HepG2 (cell line): ENCODE data around the gene ESPNL.

Experiments used
- CBX5 ChIP-seq: sonication (generic); formaldehyde crosslinking; IDR thresholded peaks from 2 replicates; pipeline ENCODE4 v1.4.0; 2020; ENCODE audit warnings: missing genetic modification reagents, borderline replicate concordance
- CTCF ChIP-seq: sonication (generic); formaldehyde crosslinking; IDR thresholded peaks from 2 replicates; pipeline ENCODE4 v1.5.0; 2020; ENCODE audit warnings: mild to moderate bottlenecking, missing genetic modification reagents, moderate library complexity
- FOXK1 ChIP-seq: sonication (generic); formaldehyde crosslinking; IDR thresholded peaks from 2 replicates; pipeline ENCODE4 v1.4.0; 2020; ENCODE audit warnings: low read depth, missing genetic modification reagents, borderline replicate concordance
- SMAD1 ChIP-seq: sonication (generic); formaldehyde crosslinking; IDR thresholded peaks from 2 replicates; pipeline ENCODE4 v1.4.0; 2020; ENCODE audit warnings: missing genetic modification reagents, low read depth, mild to moderate bottlenecking, borderline replicate concordance
- TAF1 ChIP-seq: sonication (generic); formaldehyde crosslinking; IDR thresholded peaks from 2 replicates; pipeline ENCODE4 v1.4.0; 2020; ENCODE audit warnings: missing genetic modification reagents
- ZFP41 ChIP-seq: sonication (generic); formaldehyde crosslinking; IDR thresholded peaks from 2 replicates; pipeline ENCODE4 v1.4.0; 2020; ENCODE audit warnings: mild to moderate bottlenecking, missing genetic modification reagents, borderline replicate concordance
- ZNF207 ChIP-seq: fragments of 450-650 bp; IDR thresholded peaks from 2 replicates; pipeline ENCODE4 v1.6.1; 2016; ENCODE audit warnings: antibody characterized with exemption, borderline replicate concordance

DNA sequence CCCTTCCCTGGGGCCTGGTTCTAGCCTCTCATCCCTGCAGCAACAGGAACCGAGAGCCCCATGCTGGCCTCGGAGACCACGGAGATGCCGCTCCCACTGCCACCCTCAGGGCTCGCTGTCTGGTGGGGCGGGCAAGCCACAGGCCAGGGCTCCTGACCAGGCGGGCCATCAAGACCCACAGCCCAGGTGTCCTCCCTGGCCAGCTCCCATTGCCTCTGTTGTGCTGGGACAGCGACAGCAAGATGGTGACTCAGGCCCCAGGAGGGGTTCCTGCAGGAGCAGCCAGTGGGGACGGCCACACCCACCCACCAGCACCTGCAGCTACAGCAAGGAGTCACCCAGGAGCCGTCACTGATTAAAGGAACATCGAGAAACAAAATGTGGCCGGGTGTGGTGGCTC, 45.7 kb downstream of the ESPNL start:
- TF ChIP-seq TAF1 (CRISPR knock-in tag) (no peak), ZNF207 (no peak), FOXK1 (CRISPR knock-in tag) (no peak), ZFP41 (CRISPR knock-in tag) (no peak), SMAD1 (CRISPR knock-in tag) (no peak), CTCF (CRISPR knock-in tag) (no peak), CBX5 (CRISPR knock-in tag) (no peak)
